Fibroblast of skin of right quadriceps (primary cell): Measurements from ENCODE around the gene MTUS2.
"Not testable (repeated sequence)": the region's sequence is repeated elsewhere in the genome, so short reads cannot be mapped to it uniquely, and the experiment has no call there.

Source experiments
- DNase-seq: peaks from one replicate; pipeline ENCODE4 v3.0.0-alpha.2; 2013

The MTUS2 gene

GRCh38 chr13:28964803-28965202 lies 144.7 kb downstream of the MTUS2 start:
- no peak for DNase-seq

GRCh38 chr13:28967029-28967915 lies 147.1 kb downstream of the MTUS2 start:
- no peak for DNase-seq

GRCh38 chr13:28976195-28976594 lies 156.1 kb downstream of the MTUS2 start:
- no peak for DNase-seq

- no peak for DNase-seq
Measured at GRCh38 chr13:28976636-28977035, 156.5 kb downstream of the MTUS2 start.

GRCh38 chr13:28978574-28978973 lies 158.4 kb downstream of the MTUS2 start:
- DNase-seq = no peak

GRCh38 chr13:28981530-28981929 lies 161.4 kb downstream of the MTUS2 start:
- DNase-seq = no peak

- DNase-seq = no peak
Measured at GRCh38 chr13:28983641-28984040, 163.5 kb downstream of the MTUS2 start.

- no peak for DNase-seq
Measured at GRCh38 chr13:28984326-28984725, 164.2 kb downstream of the MTUS2 start.

GRCh38 chr13:28984825-28985224 lies 164.7 kb downstream of the MTUS2 start:
- no peak for DNase-seq

GRCh38 chr13:28990378-28990777 lies 170.2 kb downstream of the MTUS2 start:
- DNase-seq = not testable (repeated sequence)

- DNase-seq = no peak
Measured at GRCh38 chr13:28991764-28992163, 171.6 kb downstream of the MTUS2 start.

GRCh38 chr13:29000826-29001225 lies 180.7 kb downstream of the MTUS2 start:
- no peak for DNase-seq

- DNase-seq = no peak
Measured at GRCh38 chr13:29005035-29005762, 185.1 kb downstream of the MTUS2 start.

- DNase-seq = no peak
Measured at GRCh38 chr13:29005763-29006120, 185.6 kb downstream of the MTUS2 start.

GRCh38 chr13:29006359-29006850 lies 186.3 kb downstream of the MTUS2 start:
- no peak for DNase-seq

GRCh38 chr13:29008296-29008695 lies 188.2 kb downstream of the MTUS2 start:
- no peak for DNase-seq

- DNase-seq = no peak
Measured at GRCh38 chr13:29020314-29020713, 200.2 kb downstream of the MTUS2 start.

GRCh38 chr13:29021311-29021710 lies 201.2 kb downstream of the MTUS2 start:
- no peak for DNase-seq

GRCh38 chr13:29021717-29022116 lies 201.6 kb downstream of the MTUS2 start:
- no peak for DNase-seq

- DNase-seq = no peak
Measured at GRCh38 chr13:29022410-29022809, 202.3 kb downstream of the MTUS2 start.

- no peak for DNase-seq
Measured at GRCh38 chr13:29022968-29023367, 202.8 kb downstream of the MTUS2 start.

GRCh38 chr13:29024783-29025182 lies 204.6 kb downstream of the MTUS2 start:
- DNase-seq = no peak

GRCh38 chr13:29028868-29029267 lies 208.7 kb downstream of the MTUS2 start:
- DNase-seq = no peak

GRCh38 chr13:29038700-29039099 lies 218.6 kb downstream of the MTUS2 start:
- no peak for DNase-seq
